ENCODE results near the gene RASGRP1. TPM values are rescaled to one million over a fixed set of nuclear protein-coding genes. Genes with fewer than 3 reads are reported as not detected.

Gene RASGRP1
- total and polyA plus RNA-seq, 10 donors = 1.5 to 25.0 (median 14.6) TPM

- DNase-seq = no peak
- H3K4me3 ChIP-seq = no peak overlapping the region
Measured at GRCh38 chr15:38536201-38536676, 28.4 kb downstream of the RASGRP1 start.

GRCh38 chr15:38535491-38536200 lies 29.0 kb downstream of the RASGRP1 start:
- Histone ChIP-seq H3K4me1 (peaks cover 0 to 78% (median 0%) of the 10 kb centered on the region in 6 donors), H3K27ac (peak overlapping the region in 1 of 8 donors; percentile 17), H3K27me3 (replicated peaks in 1 of 7) (no peaks in the 10 kb centered on the region), H3K9me3 (no peaks in the 10 kb centered on the region), H3K36me3 (peaks cover 0 to 20% (median 0%) of the 10 kb centered on the region in 6 donors), H3K4me3 (no peak overlapping the region)
- TF ChIP-seq POLR2A (IDR thresholded peaks at IDR 0.05) (no peak), POLR2AphosphoS5 (IDR thresholded peaks at IDR 0.05) (no peak), CTCF (IDR thresholded peaks at IDR 0.05 in 8 of 11, conservative IDR thresholded peaks at IDR 0.05 in 3 of 11) (no peak)
- WGBS, 5 donors = 81 to 92% (median 90%) methylated on average over 8 of the region's 8 CpGs
- no peak for DNase-seq
- intact Hi-C loops (cut with DNase I; ENCODE audit: low total_unique reads) = no loop called here

More at GRCh38 chr15:38536201-38536676, 28.4 kb downstream of the RASGRP1 start:
- 71 to 79% (median 77%) methylated on average over 3 of the region's 3 CpGs for WGBS, 5 donors
- no peak for TF ChIP-seq POLR2A (IDR thresholded peaks at IDR 0.05)
- H3K27ac ChIP-seq = peak overlapping the region in 1 of 8 donors; percentile 17
- no peaks in the 10 kb centered on the region for H3K9me3 ChIP-seq
- H3K27me3 ChIP-seq (replicated peaks in 1 of 7) = no peaks in the 10 kb centered on the region
- peaks cover 0 to 84% (median 0%) of the 10 kb centered on the region in 6 donors for H3K4me1 ChIP-seq
- intact Hi-C loops (cut with DNase I; ENCODE audit: low total_unique reads) = no loop called here
- peaks cover 0 to 16% (median 0%) of the 10 kb centered on the region in 6 donors for H3K36me3 ChIP-seq

GRCh38 chr15:38534691-38535090 lies 29.9 kb downstream of the RASGRP1 start:
- H3K27ac ChIP-seq = peak overlapping the region in 2 of 8 donors; percentile 17 to 34
- 71 to 92% (median 72%) methylated on average over 3 of the region's 3 CpGs for WGBS, 5 donors
- H3K4me1 ChIP-seq = peaks cover 0 to 70% (median 0%) of the 10 kb centered on the region in 6 donors
- no peak overlapping the region for H3K4me3 ChIP-seq
- no peaks in the 10 kb centered on the region for H3K27me3 ChIP-seq (replicated peaks in 1 of 7)
- TF ChIP-seq POLR2AphosphoS5 (IDR thresholded peaks at IDR 0.05) (no peak), POLR2A (IDR thresholded peaks at IDR 0.05) (no peak), CTCF (IDR thresholded peaks at IDR 0.05 in 8 of 11, conservative IDR thresholded peaks at IDR 0.05 in 3 of 11) (no peak)
- intact Hi-C loops (cut with DNase I; ENCODE audit: low total_unique reads) = no loop called here
- DNase-seq = no peak
- H3K36me3 ChIP-seq = peaks cover 0 to 26% (median 0%) of the 10 kb centered on the region in 6 donors
- H3K9me3 ChIP-seq = no peaks in the 10 kb centered on the region

- Histone ChIP-seq H3K4me3 (no peak overlapping the region), H3K27ac (peak overlapping the region in 1 of 8 donors; percentile 8), H3K36me3 (peaks cover 0 to 26% (median 0%) of the 10 kb centered on the region in 6 donors), H3K27me3 (replicated peaks in 1 of 7) (no peaks in the 10 kb centered on the region), H3K4me1 (peaks cover 0 to 66% (median 0%) of the 10 kb centered on the region in 6 donors), H3K9me3 (no peaks in the 10 kb centered on the region)
- intact Hi-C loops (cut with DNase I; ENCODE audit: low total_unique reads) = no loop called here
- TF ChIP-seq POLR2A (IDR thresholded peaks at IDR 0.05) (no peak), CTCF (IDR thresholded peaks at IDR 0.05 in 8 of 11, conservative IDR thresholded peaks at IDR 0.05 in 3 of 11) (no peak), POLR2AphosphoS5 (IDR thresholded peaks at IDR 0.05) (no peak)
- DNase-seq = no peak
Measured at GRCh38 chr15:38533926-38534325, 30.7 kb downstream of the RASGRP1 start.
